ENCODE data around the gene MYH9.

Gene MYH9

GRCh38 chr22:36356708-36357624, 30.8 kb downstream of the MYH9 start:
- TF ChIP-seq CTCF (IDR thresholded peaks at IDR 0.05; ENCODE audit: insufficient read depth, low read depth, low read length, missing control alignments), result no peak
- DNase-seq (ENCODE audit: low read depth), result no peak
- H3K4me3 ChIP-seq (ENCODE audit: low read depth, low read length), result no peak overlapping the region

GRCh38 chr22:36355894-36356293, 31.9 kb downstream of the MYH9 start:
- H3K4me3 ChIP-seq (ENCODE audit: low read depth, low read length), result no peak overlapping the region
- no peak for DNase-seq (ENCODE audit: low read depth)
- TF ChIP-seq CTCF (IDR thresholded peaks at IDR 0.05; ENCODE audit: insufficient read depth, low read depth, low read length, missing control alignments), result no peak

- TF ChIP-seq CTCF (IDR thresholded peaks at IDR 0.05; ENCODE audit: insufficient read depth, low read depth, low read length, missing control alignments), result no peak
- H3K4me3 ChIP-seq (ENCODE audit: low read depth, low read length), result peak overlapping the region; percentile 0; the same call in 1 of the 2 replicates
Observed at GRCh38 chr22:36355362-36355761, 32.4 kb downstream of the MYH9 start.

GRCh38 chr22:36352803-36353507, 34.8 kb downstream of the MYH9 start:
- no peak for DNase-seq (ENCODE audit: low read depth)
- no peak overlapping the region for H3K4me3 ChIP-seq (ENCODE audit: low read depth, low read length)
- no peak for TF ChIP-seq CTCF (IDR thresholded peaks at IDR 0.05; ENCODE audit: insufficient read depth, low read depth, low read length, missing control alignments)

More at GRCh38 chr22:36355362-36355761, 32.4 kb downstream of the MYH9 start:
- peak; percentile 45 for DNase-seq (ENCODE audit: low read depth)

- H3K4me3 ChIP-seq (ENCODE audit: low read depth, low read length), result no peak overlapping the region
- no peak for TF ChIP-seq CTCF (IDR thresholded peaks at IDR 0.05; ENCODE audit: insufficient read depth, low read depth, low read length, missing control alignments)
- DNase-seq (ENCODE audit: low read depth), result no peak
Observed at GRCh38 chr22:36351921-36352802, 35.6 kb downstream of the MYH9 start.

- H3K4me3 ChIP-seq (ENCODE audit: low read depth, low read length), result no peak overlapping the region
- no peak for DNase-seq (ENCODE audit: low read depth)
- no peak for TF ChIP-seq CTCF (IDR thresholded peaks at IDR 0.05; ENCODE audit: insufficient read depth, low read depth, low read length, missing control alignments)
Observed at GRCh38 chr22:36350751-36351594, 36.8 kb downstream of the MYH9 start.

All from GM12865 (cell line).